Panc1 (cell line): ENCODE measurements around the gene NHSL1. TPM values are rescaled to one million over a fixed set of nuclear protein-coding genes. Genes with fewer than 3 reads are reported as not detected.

ENCODE experiments used
- ATAC-seq: fragments of 200-7000 bp; cut with Tn5 transposase; 2 replicates; pipeline ENCODE4 v1.9.1; 2020; ENCODE audit warnings: mild to moderate bottlenecking, moderate library complexity
- BruUV-seq: library from RNA; stranded (reverse); fragments of 400-500 nt; replicated peaks from 2 replicates; lab custom pipeline; 2021; lab: Mats Ljungman, UMichigan
- CTCF ChIA-PET: fragments of 300-600 bp; sonication (Branson Sonifier 250); formaldehyde crosslinking; loops from one replicate; lab custom pipeline; 2022; ENCODE audit warnings: antibody characterized with exemption; lab: Charles Lee
- POLR2A ChIA-PET: fragments of 300-600 bp; sonication (Branson Sonifier 250); formaldehyde crosslinking; loops from one replicate; lab custom pipeline; 2022; ENCODE audit warnings: antibody characterized with exemption; lab: Charles Lee
- DNase-seq: peaks from one replicate; pipeline ENCODE4 v3.0.0-alpha.2; 2010; ENCODE audit warnings: low read depth, low spot score
- H3K27ac ChIP-seq: 2 replicates; pipeline ENCODE4 v1.5.1; 2011; ENCODE audit warnings: mild to moderate bottlenecking, low read length, inconsistent platforms
- H3K27me3 ChIP-seq: fragments of 200-500 bp; sonication (Bioruptor generic); 2 replicates; pipeline ENCODE4 v1.6.0; 2014; ENCODE audit warnings: low read length, inconsistent platforms; ENCODE audit not compliant: control insufficient read depth, insufficient read depth
- H3K36me3 ChIP-seq: fragments of 200-500 bp; sonication (Bioruptor generic); 2 replicates; pipeline ENCODE4 v1.5.1; 2014; ENCODE audit warnings: inconsistent platforms, mild to moderate bottlenecking, low read length, moderate library complexity; ENCODE audit not compliant: control insufficient read depth, insufficient read depth
- H3K4me1 ChIP-seq: 2 replicates; pipeline ENCODE4 v1.5.1; 2011; ENCODE audit warnings: inconsistent platforms, mild to moderate bottlenecking, low read length, moderate library complexity; ENCODE audit not compliant: control insufficient read depth, insufficient read depth
- H3K4me3 ChIP-seq, 2 experiments: 2 replicates each; pipeline ENCODE4 v1.5.1; 2011 to 2012; ENCODE audit warnings: low read depth in 2 of 2, low read length in 2 of 2, mild to moderate bottlenecking in 2 of 2, inconsistent platforms in 1 of 2, moderate library complexity in 1 of 2
- H3K9me3 ChIP-seq: fragments of 200-500 bp; sonication (Bioruptor generic); 2 replicates; pipeline ENCODE4 v1.5.1; 2014; ENCODE audit warnings: low read depth, mild to moderate bottlenecking, inconsistent platforms, low read length, moderate library complexity; ENCODE audit not compliant: control insufficient read depth, insufficient read depth
- POLR2AphosphoS5 ChIP-seq: IDR thresholded peaks from 2 replicates; pipeline ENCODE4 v1.6.1; 2012; ENCODE audit warnings: mild to moderate bottlenecking, low read depth, low read length, moderate library complexity
- SIN3A ChIP-seq: IDR thresholded peaks from 2 replicates; pipeline ENCODE4 v1.6.1; 2012; ENCODE audit warnings: low read depth, mild to moderate bottlenecking, low read length, moderate library complexity, borderline replicate concordance; ENCODE audit not compliant: insufficient read depth
- TCF7L2 ChIP-seq: IDR thresholded peaks from 2 replicates; pipeline ENCODE4 v1.6.1; 2011; ENCODE audit warnings: mild to moderate bottlenecking, low read depth, low read length, inconsistent platforms
- in situ Hi-C: cut with HindIII; loops from 2 replicates; pipeline ENCODE4 v1.10.0; 2016; ENCODE audit warnings: low sequenced_read_pairs, low pct_unique_long_range_greater_than_20kb
- intact Hi-C: fragments of 100-400 bp; cut with micrococcal nuclease; formaldehyde crosslinking; loops from one replicate; pipeline ENCODE4 v1.10.0; 2022; ENCODE audit not compliant: unreplicated experiment
- total RNA-seq: library from RNA; stranded (reverse); gene quantifications from one replicate; pipeline ENCODE4 v1.2.1, GENCODE V29; 2021; ENCODE audit not compliant: unreplicated experiment
- TF ChIP-seq, protein P1 (sequence below): fragments of 450-650 bp; IDR thresholded peaks from 2 replicates; pipeline ENCODE4 v1.5.1; 2017; ENCODE audit warnings: mild to moderate bottlenecking
- TF ChIP-seq, protein P2 (sequence below), 2 experiments: IDR thresholded peaks; 2 replicates each; pipeline ENCODE4 v1.6.1; 2011 to 2012; ENCODE audit warnings: low read depth in 2 of 2, control low read depth in 1 of 2, low read length in 1 of 2, mild to moderate bottlenecking in 1 of 2, moderate library complexity in 1 of 2; ENCODE audit not compliant: insufficient read depth in 1 of 2

The NHSL1 gene
- total RNA-seq, 1 experiment from 2014 or later, result 20.6 TPM

DNA sequence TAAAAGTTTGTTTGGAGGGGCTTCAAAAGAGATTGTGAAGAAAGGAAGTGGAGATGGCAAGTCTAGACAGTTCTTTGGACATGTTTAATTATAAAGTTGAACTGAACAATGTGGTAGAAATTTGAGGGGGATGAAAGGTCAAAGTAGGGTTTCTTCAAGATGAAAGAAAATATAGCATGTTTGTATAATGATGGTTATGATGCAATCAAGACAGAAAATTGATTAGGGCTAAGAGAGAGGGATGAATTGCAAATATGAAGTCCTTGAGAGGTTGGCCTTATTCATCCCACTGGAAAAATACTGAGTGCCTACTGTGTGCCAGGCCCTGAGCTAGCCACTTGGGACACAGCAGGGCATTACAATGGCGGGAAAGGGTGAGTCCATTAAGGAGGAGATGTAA lies 37.6 kb downstream of the NHSL1 start:
- ChIA-PET CTCF (no interaction called here), POLR2A (no interaction called here)
- H3K36me3 ChIP-seq, result no peaks in the 10 kb centered on the region
- no peak overlapping the region for H3K4me3 ChIP-seq
- in situ Hi-C loops, result no loop called here
- no peak overlapping the region for H3K27ac ChIP-seq
- BruUV-seq, result no TSS peak
- TF ChIP-seq TCF7L2 (no peak), SIN3A (no peak), POLR2AphosphoS5 (no peak)
- TF ChIP-seq, protein P1, sequence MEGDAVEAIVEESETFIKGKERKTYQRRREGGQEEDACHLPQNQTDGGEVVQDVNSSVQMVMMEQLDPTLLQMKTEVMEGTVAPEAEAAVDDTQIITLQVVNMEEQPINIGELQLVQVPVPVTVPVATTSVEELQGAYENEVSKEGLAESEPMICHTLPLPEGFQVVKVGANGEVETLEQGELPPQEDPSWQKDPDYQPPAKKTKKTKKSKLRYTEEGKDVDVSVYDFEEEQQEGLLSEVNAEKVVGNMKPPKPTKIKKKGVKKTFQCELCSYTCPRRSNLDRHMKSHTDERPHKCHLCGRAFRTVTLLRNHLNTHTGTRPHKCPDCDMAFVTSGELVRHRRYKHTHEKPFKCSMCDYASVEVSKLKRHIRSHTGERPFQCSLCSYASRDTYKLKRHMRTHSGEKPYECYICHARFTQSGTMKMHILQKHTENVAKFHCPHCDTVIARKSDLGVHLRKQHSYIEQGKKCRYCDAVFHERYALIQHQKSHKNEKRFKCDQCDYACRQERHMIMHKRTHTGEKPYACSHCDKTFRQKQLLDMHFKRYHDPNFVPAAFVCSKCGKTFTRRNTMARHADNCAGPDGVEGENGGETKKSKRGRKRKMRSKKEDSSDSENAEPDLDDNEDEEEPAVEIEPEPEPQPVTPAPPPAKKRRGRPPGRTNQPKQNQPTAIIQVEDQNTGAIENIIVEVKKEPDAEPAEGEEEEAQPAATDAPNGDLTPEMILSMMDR, result no peak
- TF ChIP-seq, protein P2, sequence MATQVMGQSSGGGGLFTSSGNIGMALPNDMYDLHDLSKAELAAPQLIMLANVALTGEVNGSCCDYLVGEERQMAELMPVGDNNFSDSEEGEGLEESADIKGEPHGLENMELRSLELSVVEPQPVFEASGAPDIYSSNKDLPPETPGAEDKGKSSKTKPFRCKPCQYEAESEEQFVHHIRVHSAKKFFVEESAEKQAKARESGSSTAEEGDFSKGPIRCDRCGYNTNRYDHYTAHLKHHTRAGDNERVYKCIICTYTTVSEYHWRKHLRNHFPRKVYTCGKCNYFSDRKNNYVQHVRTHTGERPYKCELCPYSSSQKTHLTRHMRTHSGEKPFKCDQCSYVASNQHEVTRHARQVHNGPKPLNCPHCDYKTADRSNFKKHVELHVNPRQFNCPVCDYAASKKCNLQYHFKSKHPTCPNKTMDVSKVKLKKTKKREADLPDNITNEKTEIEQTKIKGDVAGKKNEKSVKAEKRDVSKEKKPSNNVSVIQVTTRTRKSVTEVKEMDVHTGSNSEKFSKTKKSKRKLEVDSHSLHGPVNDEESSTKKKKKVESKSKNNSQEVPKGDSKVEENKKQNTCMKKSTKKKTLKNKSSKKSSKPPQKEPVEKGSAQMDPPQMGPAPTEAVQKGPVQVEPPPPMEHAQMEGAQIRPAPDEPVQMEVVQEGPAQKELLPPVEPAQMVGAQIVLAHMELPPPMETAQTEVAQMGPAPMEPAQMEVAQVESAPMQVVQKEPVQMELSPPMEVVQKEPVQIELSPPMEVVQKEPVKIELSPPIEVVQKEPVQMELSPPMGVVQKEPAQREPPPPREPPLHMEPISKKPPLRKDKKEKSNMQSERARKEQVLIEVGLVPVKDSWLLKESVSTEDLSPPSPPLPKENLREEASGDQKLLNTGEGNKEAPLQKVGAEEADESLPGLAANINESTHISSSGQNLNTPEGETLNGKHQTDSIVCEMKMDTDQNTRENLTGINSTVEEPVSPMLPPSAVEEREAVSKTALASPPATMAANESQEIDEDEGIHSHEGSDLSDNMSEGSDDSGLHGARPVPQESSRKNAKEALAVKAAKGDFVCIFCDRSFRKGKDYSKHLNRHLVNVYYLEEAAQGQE (IDR thresholded peaks at IDR 0.05; ENCODE audit: insufficient read depth in 1 of 2, low read depth in 2 of 2, low read length in 1 of 2), result no peak
- ATAC-seq (no peak), DNase-seq (no peak)
- no peaks in the 10 kb centered on the region for H3K9me3 ChIP-seq
- H3K27me3 ChIP-seq, result no peaks in the 10 kb centered on the region
- intact Hi-C loops, result no loop called here
- no peaks in the 10 kb centered on the region for H3K4me1 ChIP-seq

DNA sequence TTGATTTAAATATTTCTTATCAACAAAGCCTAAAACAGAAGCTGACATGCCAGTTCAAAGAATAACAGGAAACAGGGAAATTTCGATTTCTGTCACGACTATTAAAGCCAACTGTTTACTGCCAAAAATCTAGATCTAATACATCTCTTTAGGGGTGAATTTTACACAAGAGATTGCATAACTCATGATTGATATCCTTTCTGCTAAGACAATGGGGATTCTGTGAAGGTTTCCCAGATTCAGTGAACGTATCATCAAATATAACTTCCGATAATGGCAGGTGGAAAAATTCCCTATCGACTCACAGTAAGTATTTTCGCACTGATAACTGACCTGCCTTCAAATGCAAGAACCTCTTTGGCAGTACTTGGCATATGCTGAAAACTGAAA lies 42.9 kb downstream of the NHSL1 start:
- intact Hi-C loops, result no loop called here

More for the DNA sequence above, 42.9 kb downstream of the NHSL1 start:
- in situ Hi-C loops, result no loop called here
- H3K36me3 ChIP-seq, result no peaks in the 10 kb centered on the region
- ChIA-PET POLR2A (interaction anchor here (0.6 kb wide), 1 partner anchor 388 kb away, joined by 6 read pairs; no protein-coding TSS in a partner anchor), CTCF (no interaction called here)
- no peak for DNase-seq
- no peaks in the 10 kb centered on the region for H3K27me3 ChIP-seq
- no peak for ATAC-seq
- no peaks in the 10 kb centered on the region for H3K4me1 ChIP-seq
- no TSS peak for BruUV-seq
- H3K9me3 ChIP-seq, result no peaks in the 10 kb centered on the region
- no peak overlapping the region for H3K27ac ChIP-seq
- no peak overlapping the region for H3K4me3 ChIP-seq
- TF ChIP-seq SIN3A, result no peak
- TF ChIP-seq, protein P1, result no peak
- no peak for TF ChIP-seq POLR2AphosphoS5
- TF ChIP-seq TCF7L2, result no peak
- TF ChIP-seq, protein P2 (IDR thresholded peaks at IDR 0.05; ENCODE audit: insufficient read depth in 1 of 2, low read depth in 2 of 2, low read length in 1 of 2), result no peak
